ENCODE measurements around the gene MBP.

MBP gene

DNA sequence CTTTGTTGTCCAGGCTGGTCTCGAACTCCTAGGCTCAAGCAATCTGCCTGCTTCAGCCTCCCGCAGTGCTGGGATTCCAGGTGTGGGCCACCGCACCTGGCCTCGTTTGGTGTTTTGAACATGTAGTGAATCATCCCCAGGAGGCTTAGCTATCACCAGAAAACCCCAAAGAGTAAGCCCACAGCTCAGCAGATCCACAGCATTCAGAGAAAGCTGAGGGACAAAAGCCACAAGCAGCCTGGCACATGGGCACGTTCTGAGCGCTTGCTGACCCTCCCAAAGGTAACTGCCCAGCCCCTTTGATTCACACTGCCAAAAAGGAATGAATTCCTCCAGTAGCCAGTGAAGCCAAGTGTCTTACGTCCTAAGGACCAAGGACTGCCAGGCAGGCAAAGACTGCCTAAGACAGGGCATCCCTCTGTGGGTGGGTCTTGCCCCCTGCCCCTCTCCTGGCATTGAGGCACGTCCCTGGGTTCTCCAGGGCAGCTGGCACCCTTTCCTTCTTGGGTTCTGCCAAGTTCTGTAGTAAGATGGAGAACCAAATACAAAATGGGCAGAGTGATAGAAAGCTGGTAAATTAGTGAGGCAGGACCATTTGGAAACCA is 31.7 kb downstream of the MBP start:
- no peak for DNase-seq (ENCODE audit: low read depth, low spot score)

DNA sequence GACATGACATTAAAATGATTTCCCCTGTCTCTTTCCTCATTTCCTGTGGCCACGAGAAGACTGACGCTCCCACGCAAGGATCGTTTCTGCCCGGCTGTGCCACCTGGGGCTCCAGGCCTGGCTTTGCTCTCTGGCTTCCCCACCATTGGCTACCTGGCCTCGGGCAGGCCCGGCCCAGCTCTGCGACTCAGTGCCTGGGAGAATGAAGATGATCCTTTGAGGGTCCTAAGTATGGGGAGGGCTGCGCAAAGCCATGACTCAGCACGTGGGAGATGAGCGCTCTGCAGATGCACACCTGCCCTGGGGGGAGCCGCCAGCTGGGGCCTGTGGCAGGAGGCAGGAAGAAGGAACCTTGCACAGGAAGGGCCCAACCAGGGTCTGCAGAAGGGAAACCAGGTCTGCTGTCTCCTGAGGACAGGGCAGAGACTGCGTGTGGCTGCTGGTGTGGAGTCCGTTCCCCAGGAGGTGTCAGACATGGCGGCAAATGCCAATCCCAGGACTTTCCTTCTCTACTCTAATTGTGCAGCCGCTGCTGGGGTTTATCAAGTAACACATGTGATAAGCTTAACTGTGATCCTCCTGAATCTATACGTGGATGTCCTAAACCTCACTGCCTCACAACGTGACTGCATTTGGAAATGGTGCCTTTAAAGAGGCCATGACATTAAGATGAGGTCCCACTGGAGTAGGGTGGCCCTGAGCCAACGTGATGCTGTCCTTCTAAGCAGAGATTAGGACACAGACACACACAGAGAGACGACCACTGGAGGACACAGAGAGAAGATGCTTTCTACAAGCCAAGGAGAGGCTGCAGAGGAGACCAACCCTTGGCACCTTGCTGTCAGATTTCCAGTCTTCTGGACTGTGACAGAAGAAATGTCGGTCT is 32.9 kb downstream of the MBP start:
- no peak for DNase-seq (ENCODE audit: low read depth, low spot score)

DNA sequence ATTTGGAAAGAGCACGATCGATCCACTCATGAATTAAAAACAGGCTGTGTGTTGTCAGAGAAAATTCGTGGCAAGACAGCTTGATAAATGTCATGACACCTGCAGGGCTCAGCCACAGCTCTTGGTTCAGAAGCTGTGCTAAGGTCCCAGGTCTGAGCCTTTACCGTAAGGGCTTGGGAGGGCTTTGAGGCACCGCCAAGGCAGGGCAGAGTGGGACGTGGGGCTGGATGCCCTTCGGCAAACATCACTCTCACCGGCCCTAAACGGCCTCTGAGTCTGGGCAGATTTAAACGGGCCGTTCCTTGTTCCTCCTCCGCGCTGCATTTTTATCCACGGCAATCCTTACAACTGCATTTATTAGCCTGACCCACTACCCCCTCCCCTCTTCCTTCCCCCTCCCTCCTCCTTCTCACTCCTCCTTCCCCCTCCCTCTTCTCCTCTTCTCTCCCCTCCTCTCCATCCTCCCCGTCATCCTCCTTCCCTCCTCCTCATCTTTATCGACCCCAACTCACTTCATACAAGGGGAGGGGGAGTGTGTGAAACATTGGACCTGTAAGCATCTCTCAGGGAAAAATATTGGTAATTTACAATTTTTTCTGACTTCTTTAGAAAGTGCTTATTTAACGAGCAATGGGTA is 33.9 kb downstream of the MBP start:
- DNase-seq (ENCODE audit: low read depth, low spot score) = no peak

DNA sequence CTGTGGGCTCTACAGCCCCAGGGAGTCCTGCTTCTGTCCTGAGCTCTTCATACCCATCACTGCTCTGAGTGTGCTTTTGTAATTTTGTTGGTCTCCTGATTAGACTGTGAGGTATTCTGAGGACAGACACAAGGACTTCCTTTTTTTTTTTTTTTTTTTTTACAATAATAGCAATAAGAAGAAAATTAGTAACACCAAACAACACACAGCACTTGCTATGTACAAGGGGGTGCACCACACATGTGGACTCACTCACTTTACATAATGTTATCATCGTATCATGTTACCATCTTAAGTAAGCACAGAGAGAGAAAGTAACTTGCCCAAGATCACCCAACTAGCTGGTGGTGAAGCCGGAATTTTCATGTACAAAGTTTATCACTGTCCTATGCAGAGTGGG is 34.6 kb downstream of the MBP start:
- no peak for DNase-seq (ENCODE audit: low read depth, low spot score)

DNA sequence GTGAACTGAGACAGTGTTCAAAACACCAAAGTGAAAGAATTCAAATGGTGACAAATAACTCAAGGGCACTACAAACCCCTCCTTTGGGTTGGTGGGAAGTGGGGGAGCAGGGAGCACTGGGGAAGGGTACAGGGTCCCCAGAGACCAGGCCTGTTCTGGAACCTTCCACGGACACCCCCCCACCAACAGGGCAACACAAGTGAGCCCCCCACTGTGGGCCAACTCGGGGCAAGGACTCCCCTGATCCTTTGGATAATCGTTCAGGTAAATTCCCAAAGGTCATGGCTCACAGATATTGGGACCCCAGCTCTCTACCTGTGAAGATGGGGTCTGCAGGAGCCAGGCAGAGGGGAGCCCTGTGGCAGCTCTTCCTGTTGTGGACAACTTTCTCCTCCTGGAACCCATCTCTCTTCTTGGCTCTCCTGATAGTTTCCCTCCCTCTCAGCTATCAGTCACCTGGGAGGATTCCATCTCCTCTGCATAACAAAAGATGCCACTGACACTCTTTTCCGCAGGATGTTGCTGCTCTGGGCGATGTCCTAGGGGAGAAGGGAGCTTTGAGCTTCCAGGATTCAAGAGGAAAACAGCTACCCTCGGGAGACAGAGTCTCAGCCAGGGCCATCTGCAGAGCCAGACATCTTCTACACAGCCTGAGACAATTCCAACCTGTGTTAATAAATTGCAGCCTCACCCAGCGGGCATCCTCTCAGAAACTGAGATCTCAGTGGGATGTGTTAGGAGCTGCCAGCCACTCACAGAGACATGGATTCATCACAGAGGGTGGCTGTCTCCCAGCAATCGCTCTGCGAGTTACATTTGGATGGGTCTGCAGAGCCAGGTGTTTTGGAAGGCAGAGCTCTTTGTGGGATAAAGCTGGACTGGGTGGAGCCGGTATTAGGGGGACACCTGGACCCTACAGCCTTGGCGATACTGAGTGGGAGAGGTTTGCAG is 35.4 kb downstream of the MBP start:
- DNase-seq (ENCODE audit: low read depth, low spot score) = no peak

DNA sequence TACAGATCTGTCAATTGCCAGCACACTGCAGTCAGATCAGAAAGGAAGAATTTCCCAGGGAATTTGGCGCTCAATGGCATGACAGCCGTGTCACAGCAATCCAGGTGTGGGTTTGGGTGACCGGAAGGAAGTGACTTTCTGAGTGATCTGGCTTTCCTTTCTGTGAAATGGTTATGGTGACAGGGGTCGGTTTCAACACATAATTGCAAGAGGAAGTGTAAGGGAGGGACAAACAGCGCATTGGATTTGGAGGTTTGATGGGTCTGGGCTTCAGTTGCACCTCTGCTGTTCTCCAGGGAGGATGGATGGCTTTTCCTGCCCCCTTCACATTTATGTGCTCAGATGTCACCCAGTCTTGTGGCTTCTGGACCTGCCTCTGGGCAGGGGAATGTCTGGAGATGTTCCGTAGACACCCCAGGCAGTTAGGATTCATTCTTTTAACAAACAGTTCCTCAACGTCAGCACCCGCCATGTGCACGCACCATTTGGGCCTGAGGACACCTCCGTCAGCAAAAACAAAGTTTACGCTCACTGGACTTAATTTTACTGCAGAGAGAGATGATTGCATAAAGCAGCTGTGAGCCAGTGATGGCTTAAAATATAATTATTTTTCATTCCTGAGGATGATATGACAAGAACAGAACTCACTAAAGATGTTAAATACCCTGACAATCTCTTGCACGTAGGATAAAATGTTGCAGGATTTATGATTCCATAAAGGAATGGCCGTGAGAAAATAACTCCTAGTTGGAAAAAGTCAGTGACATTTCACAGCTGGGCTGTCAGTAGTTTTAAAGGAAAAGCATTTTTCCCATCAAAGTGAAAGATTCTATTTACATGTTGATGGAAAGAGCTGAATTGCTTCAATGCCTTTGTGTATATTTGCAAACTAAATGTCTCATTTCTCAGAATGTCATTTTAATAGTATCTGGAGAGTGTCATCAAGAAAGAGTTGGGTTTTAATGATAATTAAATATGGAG is 36.9 kb downstream of the MBP start:
- no peak for DNase-seq (ENCODE audit: low read depth, low spot score)

DNA sequence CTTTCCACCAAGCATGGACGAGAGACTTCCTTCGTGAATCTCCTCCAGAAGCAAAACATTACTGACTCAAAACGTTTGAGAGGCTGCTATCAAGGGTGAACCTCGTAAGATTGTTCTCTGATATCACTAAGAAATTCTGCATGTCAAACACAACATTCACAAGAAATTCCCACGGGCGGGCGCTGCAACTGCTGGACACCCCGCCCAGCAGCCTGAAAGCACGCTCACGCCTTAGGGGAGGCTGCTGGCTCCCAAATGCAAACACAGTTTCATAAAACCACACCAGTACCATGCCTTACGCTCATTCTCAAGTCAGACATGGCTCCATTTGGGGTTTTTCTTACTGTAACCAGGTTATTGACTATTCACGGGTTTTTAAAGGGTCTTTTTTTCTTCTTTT is 39.0 kb downstream of the MBP start:
- DNase-seq (ENCODE audit: low read depth, low spot score) = no peak

DNA sequence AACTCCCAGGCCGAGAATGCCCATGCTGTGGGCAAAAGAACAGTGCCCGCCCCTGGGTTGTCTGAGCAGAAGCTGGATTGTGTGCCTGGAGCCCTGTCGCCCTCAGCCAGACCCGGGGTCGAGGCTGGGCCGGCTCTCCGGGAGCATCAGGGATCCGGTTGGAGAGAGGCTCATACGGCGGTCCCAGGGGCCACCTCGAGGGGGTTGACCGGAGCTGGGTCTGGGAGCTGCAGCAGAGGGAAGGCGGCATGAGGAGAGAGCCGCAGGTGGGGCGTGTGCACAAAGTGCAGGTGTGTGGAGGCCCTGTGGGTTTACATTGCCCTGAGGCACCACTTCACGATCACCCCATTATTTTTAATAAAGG is 39.5 kb downstream of the MBP start:
- no peak for DNase-seq (ENCODE audit: low read depth, low spot score)

DNA sequence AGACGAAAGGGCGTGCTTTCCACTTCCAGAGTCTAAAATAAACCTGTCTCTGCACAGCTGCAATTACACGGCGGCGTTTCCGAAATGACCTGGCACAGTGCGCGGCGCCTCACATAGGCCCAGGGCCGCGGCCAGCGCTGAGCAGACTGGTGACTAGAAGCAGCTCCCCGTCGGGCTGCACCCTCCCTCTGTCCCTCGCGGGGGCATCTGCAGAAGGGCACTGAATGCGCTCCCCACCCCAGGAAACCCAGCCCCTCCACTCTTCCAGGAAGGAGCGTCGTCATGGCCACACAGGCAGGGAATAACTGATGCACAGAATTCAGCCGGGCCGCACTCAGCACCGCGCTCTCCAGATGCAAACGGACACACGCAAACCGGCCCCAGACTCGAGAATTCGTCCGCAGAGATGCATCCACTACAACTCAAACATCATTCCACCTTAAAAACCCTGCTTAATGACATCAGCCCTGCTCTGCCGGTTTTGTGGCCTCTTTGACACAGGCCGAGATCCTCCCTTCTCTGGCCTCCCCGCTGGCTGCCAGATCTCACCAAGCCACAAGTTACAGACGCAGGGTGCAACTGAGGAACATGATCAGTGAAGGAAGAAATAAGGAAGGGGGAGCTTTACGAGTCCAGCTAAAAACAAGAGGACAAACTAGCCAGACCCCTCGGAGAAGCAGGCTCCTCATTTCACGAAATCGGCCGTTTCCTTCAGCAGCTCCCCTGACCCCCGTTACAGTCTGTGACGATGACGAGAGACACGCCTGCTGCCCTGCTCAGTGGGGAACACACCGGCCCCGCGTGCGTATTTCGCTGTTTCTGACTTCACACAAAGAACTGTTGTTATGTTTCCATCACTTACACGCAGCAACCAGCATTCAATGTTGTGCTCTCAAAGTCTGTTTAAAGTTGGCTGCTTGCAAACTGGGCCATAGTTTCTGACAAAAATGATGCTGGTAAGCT is 40.2 kb downstream of the MBP start:
- no peak for DNase-seq (ENCODE audit: low read depth, low spot score)

DNA sequence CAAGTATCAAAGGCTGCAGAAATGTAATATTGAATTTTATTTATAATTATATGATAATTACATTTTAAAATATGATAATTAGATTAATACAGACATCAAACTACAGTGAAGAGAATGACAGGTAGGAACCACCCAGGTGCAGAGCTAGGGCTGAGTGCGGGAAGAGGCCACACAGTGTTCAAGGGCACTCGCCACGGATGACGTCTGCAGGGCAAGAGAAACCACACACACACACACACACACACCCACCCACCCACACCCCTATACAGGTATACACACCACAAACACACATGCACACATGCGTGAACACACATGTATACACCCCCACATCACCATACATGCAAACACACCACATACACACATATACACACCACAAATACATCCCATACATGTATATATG is 41.2 kb downstream of the MBP start:
- DNase-seq (ENCODE audit: low read depth, low spot score) = no peak

DNA sequence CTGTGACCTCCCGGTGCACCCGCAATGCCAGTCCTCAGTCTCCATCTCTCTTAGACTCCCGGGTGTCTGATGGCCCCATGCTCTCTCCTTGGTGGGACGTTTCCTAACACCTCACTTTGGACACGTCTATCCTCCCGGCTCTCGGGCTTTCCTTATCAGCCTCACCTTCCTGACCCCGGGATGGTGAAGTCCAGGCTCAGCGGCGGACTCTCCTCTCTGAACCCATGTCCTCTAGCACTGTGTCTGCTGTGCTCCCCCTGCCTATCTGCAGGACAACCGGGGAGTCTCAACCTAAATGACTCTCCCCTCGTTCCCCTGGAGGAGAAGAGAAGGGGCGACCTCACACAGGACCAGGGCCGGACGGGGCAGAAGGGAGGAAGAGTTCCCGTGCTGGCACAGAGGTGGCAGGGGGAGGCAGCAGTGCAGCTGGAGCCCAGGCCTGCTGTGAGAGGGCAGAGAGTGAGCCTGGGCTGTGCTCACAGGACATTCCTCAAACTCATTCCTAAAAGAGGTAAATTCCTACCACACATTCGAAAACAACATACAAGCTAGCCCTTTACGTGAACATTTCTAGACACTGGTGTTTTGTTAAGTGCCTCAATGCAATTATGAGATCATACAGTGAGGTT is 41.9 kb downstream of the MBP start:
- DNase-seq (ENCODE audit: low read depth, low spot score) = no peak

DNA sequence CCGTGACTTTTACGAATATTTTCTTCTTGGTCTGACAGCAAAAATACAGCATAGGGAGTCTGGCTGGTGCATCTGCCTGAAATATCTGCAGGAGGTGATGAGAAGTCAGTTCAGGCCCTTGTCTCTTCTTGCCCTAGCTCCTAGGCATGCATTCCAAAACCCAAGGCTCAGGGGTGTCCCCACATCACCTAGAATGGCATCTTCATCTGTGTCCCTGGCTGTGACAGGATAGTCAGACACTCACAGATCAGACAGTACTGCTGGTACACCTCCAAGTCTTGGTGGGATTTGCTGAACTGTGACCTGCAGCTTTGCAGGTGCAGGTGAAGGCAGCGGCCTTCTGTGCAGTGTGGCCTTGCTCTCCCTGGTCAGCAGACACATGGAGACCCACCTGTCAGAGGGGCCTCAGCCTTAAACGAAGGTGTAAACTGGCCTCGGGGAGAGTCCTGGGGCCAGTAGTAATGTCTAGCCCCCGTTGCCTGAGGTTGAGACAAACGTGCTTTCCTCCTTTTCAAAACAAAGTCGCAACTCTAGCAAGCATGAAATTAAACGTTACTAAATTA is 42.8 kb downstream of the MBP start:
- DNase-seq (ENCODE audit: low read depth, low spot score) = no peak

DNA sequence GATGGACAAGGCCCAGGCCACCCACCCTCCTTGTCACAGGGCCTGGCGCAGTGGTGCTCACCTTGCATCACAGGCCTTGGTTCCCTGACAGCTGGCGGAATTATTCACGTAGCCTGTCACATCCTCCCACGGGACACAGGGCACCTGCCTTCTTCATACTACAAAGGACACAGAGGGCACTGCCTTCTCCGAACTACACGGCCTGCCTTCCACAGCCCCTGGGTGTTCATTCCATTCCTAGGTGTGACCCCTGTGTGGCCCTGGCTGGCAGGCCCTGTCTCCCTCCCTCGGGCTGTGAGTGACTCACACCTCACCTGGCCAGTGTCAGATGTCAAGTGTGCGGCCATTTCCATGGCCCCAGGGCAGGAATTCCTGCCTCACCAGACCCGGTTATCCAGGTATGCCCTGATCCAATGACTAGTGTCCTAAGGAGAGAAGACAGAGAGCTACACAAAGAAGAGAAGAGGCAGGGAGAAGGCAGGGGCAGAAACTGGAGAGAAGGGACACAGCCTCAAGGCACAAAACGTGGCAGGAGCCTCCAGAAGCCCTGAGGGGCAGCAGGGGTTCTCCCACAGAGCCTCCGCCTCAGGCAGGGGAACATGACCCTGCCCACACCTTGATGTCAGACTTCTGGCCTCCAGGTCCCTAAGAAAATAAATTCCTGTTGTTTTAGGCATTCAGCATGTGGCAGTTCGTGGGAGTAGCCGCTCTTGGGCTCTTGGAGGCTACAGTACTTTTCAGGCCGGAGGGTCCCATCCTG is 43.4 kb downstream of the MBP start:
- no peak for DNase-seq (ENCODE audit: low read depth, low spot score)

DNA sequence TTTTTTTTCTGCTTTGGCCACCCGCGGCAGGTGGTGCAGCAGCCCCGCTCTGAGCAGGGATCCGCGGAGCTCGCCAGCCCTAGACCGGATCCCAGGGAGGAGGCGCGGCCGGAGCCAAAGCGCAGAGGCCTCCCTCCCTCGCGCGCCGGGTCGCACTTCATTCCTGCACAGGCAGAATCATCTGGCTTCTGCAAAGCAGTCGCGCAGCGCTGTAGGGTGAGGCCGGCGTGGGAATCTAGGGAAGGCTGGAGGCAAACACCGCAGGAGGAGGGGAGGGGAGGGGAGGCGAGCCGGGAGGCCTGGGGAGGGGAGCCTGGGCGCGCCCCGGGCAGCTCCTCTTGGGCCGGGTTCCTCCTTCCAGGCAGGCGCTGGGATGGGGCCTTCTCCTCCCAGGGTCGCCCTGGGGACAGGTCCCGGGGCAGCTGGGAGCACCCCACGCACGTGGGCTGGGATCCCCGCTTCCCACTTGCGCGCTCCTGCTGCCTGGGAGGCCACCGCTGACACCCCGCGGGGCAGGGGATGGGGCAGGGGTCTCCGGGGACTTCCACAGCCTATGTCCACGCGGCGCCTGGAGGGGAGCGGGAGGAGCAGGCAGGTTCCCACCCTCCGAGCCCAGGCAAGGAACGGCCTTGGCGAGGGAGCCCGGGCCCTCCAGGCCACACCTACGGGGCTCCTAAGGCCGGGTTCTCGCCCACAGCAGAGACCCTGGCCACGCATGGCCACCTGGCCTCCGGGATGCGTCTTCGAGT is 45.0 kb downstream of the MBP start:
- DNase-seq (ENCODE audit: low read depth, low spot score) = no peak

DNA sequence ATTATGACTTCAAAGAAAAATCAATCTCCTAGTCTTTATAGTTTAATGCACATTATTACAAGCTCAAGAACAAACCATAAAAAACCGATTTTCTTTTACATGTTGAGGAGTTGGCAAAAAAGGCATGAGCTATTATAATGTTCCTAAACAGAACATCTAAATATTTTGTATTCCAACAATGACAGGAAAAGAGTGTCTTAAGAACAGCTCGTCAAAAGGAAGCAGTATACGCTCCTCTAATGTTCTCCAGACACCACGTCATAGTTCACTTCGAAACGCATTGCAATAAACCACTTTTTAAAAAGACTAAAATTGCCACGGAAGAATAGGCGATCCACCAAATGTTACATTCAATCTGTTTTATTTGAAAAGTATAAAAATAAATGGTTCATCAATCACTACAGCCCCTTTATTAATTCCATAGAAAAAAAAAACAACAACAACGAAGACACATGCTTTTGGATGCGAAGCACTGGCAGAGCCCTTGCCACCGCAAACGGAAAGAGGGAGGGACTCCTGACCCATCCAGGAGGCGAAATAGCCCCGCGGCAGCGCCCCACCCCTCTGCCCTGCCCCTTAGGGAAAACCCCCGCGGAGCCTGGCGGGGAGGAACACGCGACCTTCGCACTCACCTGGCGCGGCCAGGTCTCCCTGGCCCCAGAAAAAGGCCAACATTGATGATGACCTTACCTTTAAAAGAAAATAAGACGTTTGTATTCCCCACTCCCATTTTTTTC is 45.8 kb downstream of the MBP start:
- no peak for DNase-seq (ENCODE audit: low read depth, low spot score)

DNA sequence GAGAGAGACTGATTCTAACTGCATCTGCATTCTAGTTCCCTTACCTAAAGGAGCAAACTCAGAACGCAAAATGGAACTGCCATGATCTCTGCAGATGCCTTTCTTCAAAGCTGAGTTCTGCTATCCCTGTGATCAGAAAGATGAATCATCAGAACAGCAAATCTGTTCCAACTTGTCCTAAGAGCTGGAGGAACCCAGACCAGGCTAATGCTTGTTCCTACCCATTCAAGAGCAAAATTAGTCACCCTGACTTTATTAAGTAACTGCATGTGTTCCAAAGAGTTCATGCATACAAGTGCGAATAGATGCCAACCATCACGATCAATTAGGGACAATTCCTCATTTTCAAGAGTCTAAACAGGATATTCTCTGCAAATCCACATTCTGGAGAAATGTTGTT is 46.5 kb downstream of the MBP start:
- DNase-seq (ENCODE audit: low read depth, low spot score) = no peak

DNA sequence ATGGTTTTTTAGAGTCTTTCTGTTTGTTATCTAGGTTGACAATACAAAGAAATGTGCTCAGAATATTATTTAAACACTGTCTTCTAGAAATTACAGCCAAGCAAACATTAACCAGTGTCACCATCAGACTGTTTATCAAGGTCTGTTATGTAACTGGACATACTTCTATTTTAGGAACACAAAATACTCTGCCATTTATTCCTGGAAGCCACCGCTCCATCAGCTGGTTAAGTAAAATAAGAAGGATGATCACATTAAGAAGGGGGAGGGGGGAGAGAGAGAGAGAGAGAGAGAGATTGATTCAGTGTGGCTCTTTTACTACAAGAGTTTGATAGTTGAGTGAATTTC is 47.9 kb downstream of the MBP start:
- DNase-seq (ENCODE audit: low read depth, low spot score) = no peak

All from activated CD4-positive, CD25-positive, alpha-beta regulatory T cell treated with anti-CD3 and anti-CD28 coated beads, Interleukin-2, amount 50 U/mL, for 16 hours (primary cell).